Caco-2 (cell line): ENCODE results near the gene RPP25. TPM values are rescaled to one million over a fixed set of nuclear protein-coding genes. Genes with fewer than 3 reads are reported as not detected.

Source experiments
- BruUV-seq: library from RNA; stranded (reverse); fragments of 400-500 nt; replicated peaks from 2 replicates; lab custom pipeline; 2021; lab: Mats Ljungman, UMichigan
- CTCF ChIA-PET: fragments of 300-600 bp; sonication (Branson Sonifier 250); formaldehyde crosslinking; loops from one replicate; lab custom pipeline; 2022; ENCODE audit warnings: antibody characterized with exemption; lab: Charles Lee
- POLR2A ChIA-PET: fragments of 300-600 bp; sonication (Branson Sonifier 250); formaldehyde crosslinking; loops from one replicate; lab custom pipeline; 2022; ENCODE audit warnings: antibody characterized with exemption; lab: Charles Lee
- DNase-seq, 2 experiments: peaks; one replicate each; pipeline versions ENCODE4 v3.0.0 to v3.0.0-alpha.2; 2020 to 2022
- H3K27me3 ChIP-seq: replicated peaks from 2 replicates; pipeline ENCODE4 v1.6.0; 2011; ENCODE audit warnings: low read length; ENCODE audit not compliant: control insufficient read depth, insufficient read depth
- H3K36me3 ChIP-seq: 2 replicates; pipeline ENCODE4 v1.5.1; 2011; ENCODE audit warnings: low read length; ENCODE audit not compliant: control insufficient read depth, insufficient read depth
- H3K4me1 ChIP-seq: fragments of 250-450 bp; sonication (Bioruptor Pico); 2 replicates; pipeline ENCODE4 v1.5.1; 2020; ENCODE audit warnings: mild to moderate bottlenecking
- H3K4me3 ChIP-seq: 2 replicates; pipeline ENCODE4 v1.5.1; 2011; ENCODE audit warnings: low read depth, mild to moderate bottlenecking, control low read depth, low read length
- H3K9me3 ChIP-seq: fragments of 250-450 bp; sonication (Bioruptor Pico); 2 replicates; pipeline ENCODE4 v1.5.1; 2020; ENCODE audit warnings: mild to moderate bottlenecking, moderate library complexity
- H3K27ac Mint-ChIP-seq: one replicate; pipeline ENCODE4 v1.8.0; 2022; ENCODE audit warnings: mixed read lengths; ENCODE audit not compliant: unreplicated experiment
- H3K27me3 Mint-ChIP-seq: one replicate; pipeline ENCODE4 v1.8.0; 2022; ENCODE audit warnings: mixed read lengths; ENCODE audit not compliant: insufficient read depth, unreplicated experiment
- H3K36me3 Mint-ChIP-seq: one replicate; pipeline ENCODE4 v1.8.0; 2022; ENCODE audit warnings: mild to moderate bottlenecking, mixed read lengths; ENCODE audit not compliant: insufficient read depth, unreplicated experiment
- H3K4me1 Mint-ChIP-seq: one replicate; pipeline ENCODE4 v1.8.0; 2022; ENCODE audit warnings: low read depth, mixed read lengths; ENCODE audit not compliant: unreplicated experiment
- H3K4me3 Mint-ChIP-seq: one replicate; pipeline ENCODE4 v1.8.0; 2022; ENCODE audit warnings: mild to moderate bottlenecking, moderate library complexity, mixed read lengths; ENCODE audit not compliant: unreplicated experiment
- H3K9me3 Mint-ChIP-seq: one replicate; pipeline ENCODE4 v1.8.0; 2022; ENCODE audit warnings: mixed read lengths; ENCODE audit not compliant: unreplicated experiment
- intact Hi-C: fragments of 100-400 bp; cut with micrococcal nuclease; formaldehyde crosslinking; loops from one replicate; pipeline ENCODE4 v1.10.0; 2022; ENCODE audit not compliant: unreplicated experiment
- total RNA-seq: library from RNA; stranded (reverse); gene quantifications from 2 replicates; pipeline ENCODE4 v1.2.3, GENCODE V29; 2022
- TF ChIP-seq, protein P1 (sequence below), 2 experiments: fragments of 200-600 bp in 1 of 2; IDR thresholded peaks; 1 replicate in 1 of 2; 2 replicates in 1 of 2; pipeline versions ENCODE4 v1.5.1 to v1.8.0; 2011 to 2022; ENCODE audit warnings: antibody characterized with exemption in 1 of 2, control low read depth in 1 of 2, inconsistent platforms in 1 of 2, low read depth in 1 of 2, low read length in 1 of 2, mild to moderate bottlenecking in 1 of 2, moderate library complexity in 1 of 2; ENCODE audit not compliant: insufficient read depth in 1 of 2, severe bottlenecking in 1 of 2, unreplicated experiment in 1 of 2

Gene RPP25
- total RNA-seq, 1 experiment from 2014 or later, result 35.3 TPM

- intact Hi-C loops, result no loop called here
- Histone ChIP-seq H3K27me3 (no peaks in the 10 kb centered on the region), H3K36me3 (no peaks in the 10 kb centered on the region), H3K9me3 (no peaks in the 10 kb centered on the region), H3K4me1 (no peaks in the 10 kb centered on the region), H3K4me3 (no peak overlapping the region)
- H3K27ac Mint-ChIP-seq, result no peak overlapping the region
- H3K36me3 Mint-ChIP-seq, result no peaks in the 10 kb centered on the region
- ChIA-PET POLR2A (interaction anchor here (0.6 kb wide), 1 partner anchor 127 kb away, joined by 4 read pairs; no protein-coding TSS in a partner anchor), CTCF (no interaction called here)
- TF ChIP-seq, protein P1, sequence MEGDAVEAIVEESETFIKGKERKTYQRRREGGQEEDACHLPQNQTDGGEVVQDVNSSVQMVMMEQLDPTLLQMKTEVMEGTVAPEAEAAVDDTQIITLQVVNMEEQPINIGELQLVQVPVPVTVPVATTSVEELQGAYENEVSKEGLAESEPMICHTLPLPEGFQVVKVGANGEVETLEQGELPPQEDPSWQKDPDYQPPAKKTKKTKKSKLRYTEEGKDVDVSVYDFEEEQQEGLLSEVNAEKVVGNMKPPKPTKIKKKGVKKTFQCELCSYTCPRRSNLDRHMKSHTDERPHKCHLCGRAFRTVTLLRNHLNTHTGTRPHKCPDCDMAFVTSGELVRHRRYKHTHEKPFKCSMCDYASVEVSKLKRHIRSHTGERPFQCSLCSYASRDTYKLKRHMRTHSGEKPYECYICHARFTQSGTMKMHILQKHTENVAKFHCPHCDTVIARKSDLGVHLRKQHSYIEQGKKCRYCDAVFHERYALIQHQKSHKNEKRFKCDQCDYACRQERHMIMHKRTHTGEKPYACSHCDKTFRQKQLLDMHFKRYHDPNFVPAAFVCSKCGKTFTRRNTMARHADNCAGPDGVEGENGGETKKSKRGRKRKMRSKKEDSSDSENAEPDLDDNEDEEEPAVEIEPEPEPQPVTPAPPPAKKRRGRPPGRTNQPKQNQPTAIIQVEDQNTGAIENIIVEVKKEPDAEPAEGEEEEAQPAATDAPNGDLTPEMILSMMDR (IDR thresholded peaks at IDR 0.05; ENCODE audit: insufficient read depth in 1 of 2, low read depth in 1 of 2, low read length in 1 of 2, severe bottlenecking in 1 of 2, unreplicated experiment in 1 of 2), result no peak
- no TSS peak for BruUV-seq
- no peaks in the 10 kb centered on the region for H3K9me3 Mint-ChIP-seq
- DNase-seq, result no peak
- H3K27me3 Mint-ChIP-seq, result peaks cover 14% of the 10 kb centered on the region
- H3K4me1 Mint-ChIP-seq, result peaks cover 7% of the 10 kb centered on the region
- H3K4me3 Mint-ChIP-seq, result no peak overlapping the region
Measured at GRCh38 chr15:74982183-74982582, 25.6 kb upstream of the RPP25 start.

- H3K9me3 ChIP-seq, result no peaks in the 10 kb centered on the region
- H3K4me1 ChIP-seq, result no peaks in the 10 kb centered on the region
- H3K4me1 Mint-ChIP-seq, result peaks cover 1% of the 10 kb centered on the region
- no peaks in the 10 kb centered on the region for H3K36me3 Mint-ChIP-seq
- H3K36me3 ChIP-seq, result no peaks in the 10 kb centered on the region
- H3K27me3 Mint-ChIP-seq, result peaks cover 3% of the 10 kb centered on the region
- H3K4me3 ChIP-seq, result no peak overlapping the region
- POLR2A ChIA-PET, result no interaction called here
- CTCF ChIA-PET, result no interaction called here
- DNase-seq, result no peak
- no peaks in the 10 kb centered on the region for H3K9me3 Mint-ChIP-seq
- intact Hi-C loops, result no loop called here
- BruUV-seq, result no TSS peak
- TF ChIP-seq, protein P1 (IDR thresholded peaks at IDR 0.05; ENCODE audit: insufficient read depth in 1 of 2, low read depth in 1 of 2, low read length in 1 of 2, severe bottlenecking in 1 of 2, unreplicated experiment in 1 of 2), result no peak
- H3K27me3 ChIP-seq, result no peaks in the 10 kb centered on the region
- H3K4me3 Mint-ChIP-seq, result no peak overlapping the region
- H3K27ac Mint-ChIP-seq, result no peak overlapping the region
Measured at GRCh38 chr15:74978503-74978902, 21.9 kb upstream of the RPP25 start.

DNA sequence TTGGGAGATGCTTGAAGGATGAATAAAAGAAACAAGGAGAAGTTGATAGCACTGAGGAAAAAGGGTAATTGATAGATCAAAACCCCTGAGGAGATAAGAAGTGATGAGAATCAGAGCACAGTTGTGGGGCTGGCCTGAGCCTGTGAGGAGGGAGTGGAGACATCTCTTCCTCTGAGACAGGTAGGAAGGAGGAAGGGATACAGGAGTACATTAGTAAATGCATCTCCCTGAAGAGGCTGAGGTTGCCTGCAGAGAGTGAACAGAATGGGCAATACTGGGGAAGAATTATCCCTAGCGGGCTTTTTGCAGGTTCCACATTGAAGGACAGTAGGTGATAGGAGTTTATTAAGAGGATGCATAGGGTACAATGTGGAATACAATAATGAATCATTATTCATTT, 21.5 kb upstream of the RPP25 start:
- intact Hi-C loops, result no loop called here
- DNase-seq, result no peak
- no peaks in the 10 kb centered on the region for H3K4me1 ChIP-seq
- Mint-ChIP-seq H3K27ac (no peak overlapping the region), H3K4me3 (no peak overlapping the region), H3K27me3 (peaks cover 3% of the 10 kb centered on the region), H3K36me3 (no peaks in the 10 kb centered on the region), H3K9me3 (no peaks in the 10 kb centered on the region), H3K4me1 (no peaks in the 10 kb centered on the region)
- H3K9me3 ChIP-seq, result no peaks in the 10 kb centered on the region
- TF ChIP-seq, protein P1 (IDR thresholded peaks at IDR 0.05; ENCODE audit: insufficient read depth in 1 of 2, low read depth in 1 of 2, low read length in 1 of 2, severe bottlenecking in 1 of 2, unreplicated experiment in 1 of 2), result no peak
- no peak overlapping the region for H3K4me3 ChIP-seq
- no peaks in the 10 kb centered on the region for H3K36me3 ChIP-seq
- ChIA-PET CTCF (no interaction called here), POLR2A (no interaction called here)
- H3K27me3 ChIP-seq, result no peaks in the 10 kb centered on the region
- BruUV-seq, result no TSS peak
